Measurements from ENCODE around the gene RSPH10B. TPM values are rescaled to one million over a fixed set of nuclear protein-coding genes. Genes with fewer than 3 reads are reported as not detected.
"Not testable (repeated sequence)": the region's sequence is repeated elsewhere in the genome, so short reads cannot be mapped to it uniquely, and the experiment has no call there.

Gene RSPH10B
- total RNA-seq, 1 donor from 2014 or later, result not detected

DNA sequence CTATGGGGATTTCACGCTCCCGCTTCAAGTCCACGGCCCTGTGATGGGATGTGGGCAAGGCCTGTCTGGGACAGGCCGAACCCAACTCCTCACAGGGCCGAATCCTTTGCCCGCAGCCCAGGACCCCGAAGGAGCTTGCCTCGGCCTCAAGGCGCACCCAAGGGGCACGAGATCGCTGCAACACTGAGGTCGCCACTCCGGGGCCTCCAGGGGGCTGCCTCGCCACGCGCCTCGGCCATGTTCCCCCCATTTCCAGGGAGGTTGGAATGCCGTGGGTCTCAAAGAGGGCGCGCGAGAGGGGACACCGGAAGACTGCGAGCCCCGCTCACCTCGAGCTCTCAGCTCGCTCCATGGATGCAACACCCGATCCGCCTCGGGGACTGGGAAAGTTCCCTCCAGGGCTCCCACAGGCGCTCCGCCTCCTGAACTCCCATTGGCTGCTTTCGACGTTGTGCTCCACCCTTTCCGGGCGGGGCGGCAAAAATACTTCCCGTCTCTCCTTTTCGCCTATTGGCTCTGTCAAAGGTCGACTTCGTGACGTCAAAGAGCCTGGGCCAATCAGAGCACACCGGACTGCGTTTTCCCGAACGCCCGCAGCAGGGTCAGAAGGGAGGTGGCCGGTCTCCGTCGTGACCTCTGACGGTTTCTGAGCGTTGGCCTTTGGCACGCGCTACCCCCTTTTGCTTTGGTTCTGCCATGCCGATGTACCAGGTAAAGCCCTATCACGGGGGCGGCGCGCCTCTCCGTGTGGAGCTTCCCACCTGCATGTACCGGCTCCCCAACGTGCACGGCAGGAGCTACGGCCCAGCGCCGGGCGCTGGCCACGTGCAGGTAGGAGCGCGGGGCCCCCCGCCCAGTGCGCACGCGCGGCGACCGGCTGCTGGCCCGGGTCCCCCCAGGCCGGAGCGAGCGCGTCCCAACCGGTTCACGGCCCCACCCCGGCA lies 38.5 kb upstream of the RSPH10B start, which contains the start of the genes AIMP2 and PMS2:
TSS of gene AIMP2 (plus strand) at position 605 of the 944 bp plus-strand sequence. CDS start at position 697, 92 bp downstream.
TSS of gene PMS2 (minus strand) at position 382 of the 944 bp plus-strand sequence. CDS start at position 352, 30 bp downstream.
- intact Hi-C loops (cut with micrococcal nuclease), result no loop called here
- TF ChIP-seq, protein P1, sequence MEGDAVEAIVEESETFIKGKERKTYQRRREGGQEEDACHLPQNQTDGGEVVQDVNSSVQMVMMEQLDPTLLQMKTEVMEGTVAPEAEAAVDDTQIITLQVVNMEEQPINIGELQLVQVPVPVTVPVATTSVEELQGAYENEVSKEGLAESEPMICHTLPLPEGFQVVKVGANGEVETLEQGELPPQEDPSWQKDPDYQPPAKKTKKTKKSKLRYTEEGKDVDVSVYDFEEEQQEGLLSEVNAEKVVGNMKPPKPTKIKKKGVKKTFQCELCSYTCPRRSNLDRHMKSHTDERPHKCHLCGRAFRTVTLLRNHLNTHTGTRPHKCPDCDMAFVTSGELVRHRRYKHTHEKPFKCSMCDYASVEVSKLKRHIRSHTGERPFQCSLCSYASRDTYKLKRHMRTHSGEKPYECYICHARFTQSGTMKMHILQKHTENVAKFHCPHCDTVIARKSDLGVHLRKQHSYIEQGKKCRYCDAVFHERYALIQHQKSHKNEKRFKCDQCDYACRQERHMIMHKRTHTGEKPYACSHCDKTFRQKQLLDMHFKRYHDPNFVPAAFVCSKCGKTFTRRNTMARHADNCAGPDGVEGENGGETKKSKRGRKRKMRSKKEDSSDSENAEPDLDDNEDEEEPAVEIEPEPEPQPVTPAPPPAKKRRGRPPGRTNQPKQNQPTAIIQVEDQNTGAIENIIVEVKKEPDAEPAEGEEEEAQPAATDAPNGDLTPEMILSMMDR (IDR thresholded peaks at IDR 0.05; ENCODE audit: borderline replicate concordance), result peak; percentile 15
- Histone ChIP-seq H3K27me3 (ENCODE audit: low read depth) (no peaks in the 10 kb centered on the region), H3K36me3 (peaks cover 7% of the 10 kb centered on the region), H3K27ac (replicated peaks) (peak within 1 kb of the TSS; percentile 99), H3K4me1 (peaks cover 64% of the 10 kb centered on the region), H3K9me3 (replicated peaks) (no peaks in the 10 kb centered on the region), H3K4me3 (peak within 1 kb of the TSS; percentile 83)
- peak; percentile 98 for DNase-seq

DNA sequence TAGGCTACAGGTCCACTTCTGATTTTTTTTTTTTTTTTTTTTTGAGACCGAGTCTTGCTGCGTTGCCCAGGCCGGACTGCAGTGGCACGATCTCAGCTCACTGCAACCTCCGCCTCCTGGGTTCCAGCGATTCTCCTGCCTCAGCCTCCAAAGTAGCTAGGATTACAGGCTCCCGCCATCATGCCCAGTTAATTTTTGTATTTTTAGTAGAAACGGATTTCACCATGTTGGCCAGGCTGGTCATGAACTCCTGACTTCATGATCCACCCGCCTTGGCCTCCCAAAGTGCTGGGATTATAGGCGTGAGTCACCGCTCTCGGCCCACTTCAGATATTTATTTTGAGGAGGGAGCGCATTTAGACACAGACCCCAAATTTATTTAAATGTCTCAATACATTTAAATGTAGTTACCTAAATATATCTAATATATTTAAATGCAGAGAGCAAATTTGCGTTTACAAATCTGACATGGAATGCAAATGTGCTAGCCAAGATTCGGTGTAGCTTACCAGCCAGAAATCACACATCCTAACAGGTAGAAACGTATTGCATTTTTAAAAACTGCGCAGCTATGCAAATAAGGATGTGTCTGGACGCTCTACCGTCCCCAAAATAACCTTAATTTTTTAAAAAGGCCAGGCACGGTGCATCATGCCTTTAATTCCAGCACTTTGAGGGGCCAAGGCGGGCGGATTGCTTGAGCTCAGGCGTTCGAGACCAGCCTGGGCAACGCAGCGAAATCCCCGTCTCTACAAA lies 37.5 kb upstream of the RSPH10B start:
- H3K27me3 ChIP-seq (ENCODE audit: low read depth); H3K9me3 ChIP-seq (replicated peaks); DNase-seq; intact Hi-C loops (cut with micrococcal nuclease): not testable (repeated sequence)
- peaks cover 55% of the 10 kb centered on the region for H3K4me1 ChIP-seq
- H3K4me3 ChIP-seq, result peak overlapping the region; percentile 83
- H3K36me3 ChIP-seq, result peaks cover 16% of the 10 kb centered on the region
- H3K27ac ChIP-seq (replicated peaks), result peak overlapping the region; percentile 99

DNA sequence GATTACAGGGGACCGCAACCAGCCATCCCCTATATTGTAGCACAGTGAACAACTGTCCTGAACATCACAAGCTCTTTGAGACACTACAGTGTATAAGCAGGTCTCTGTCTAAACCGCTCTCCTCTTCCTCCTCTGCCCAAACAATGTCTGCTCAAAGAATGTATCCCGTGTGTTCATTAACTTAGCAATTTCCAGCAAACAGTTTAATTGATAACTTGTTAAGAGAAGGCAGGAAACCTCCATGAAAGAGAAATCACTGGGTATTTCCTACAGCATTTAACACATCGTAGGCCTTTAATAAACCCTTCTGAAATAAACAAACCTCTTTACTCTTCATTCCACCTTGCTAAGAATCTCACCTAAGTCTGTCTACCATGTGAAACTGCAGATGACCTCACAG lies 36.9 kb upstream of the RSPH10B start:
- H3K4me1 ChIP-seq, result peaks cover 49% of the 10 kb centered on the region
- no peaks in the 10 kb centered on the region for H3K9me3 ChIP-seq (replicated peaks)
- H3K4me3 ChIP-seq, result no peak overlapping the region
- H3K36me3 ChIP-seq, result peaks cover 22% of the 10 kb centered on the region
- TF ChIP-seq, protein P1 (IDR thresholded peaks at IDR 0.05; ENCODE audit: borderline replicate concordance), result no peak
- DNase-seq, result no peak
- intact Hi-C loops (cut with micrococcal nuclease), result no loop called here
- no peak overlapping the region for H3K27ac ChIP-seq (replicated peaks)
- no peaks in the 10 kb centered on the region for H3K27me3 ChIP-seq (ENCODE audit: low read depth)

DNA sequence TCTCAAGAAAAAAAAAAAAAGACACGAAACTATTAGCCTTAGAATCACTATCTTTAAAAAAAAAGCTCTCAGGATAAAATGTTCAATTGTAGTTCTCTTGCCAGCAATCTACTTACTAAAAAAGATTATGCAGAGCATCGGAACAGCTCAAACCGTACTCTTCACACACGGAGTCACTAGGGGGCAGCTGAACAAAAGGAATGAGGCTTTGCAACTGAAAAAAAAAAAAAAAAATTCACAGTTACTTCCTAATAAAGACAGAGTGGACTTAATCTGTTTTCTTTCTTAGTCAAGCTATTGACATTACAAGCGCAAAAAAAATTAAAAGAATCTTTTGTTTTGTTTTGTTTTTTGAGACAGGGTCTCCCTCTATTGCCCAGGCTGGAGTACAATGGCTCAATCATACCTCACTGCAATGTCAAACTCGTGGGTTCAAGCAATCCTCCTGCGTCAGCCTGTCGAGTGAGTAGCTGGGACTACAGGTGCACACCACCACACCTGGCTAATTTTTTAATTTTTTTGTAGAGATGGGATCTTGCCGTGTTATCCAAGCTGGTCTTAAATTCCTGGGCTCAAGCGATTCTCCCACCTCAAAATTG lies 26.8 kb upstream of the RSPH10B start:
- Histone ChIP-seq H3K4me1 (no peaks in the 10 kb centered on the region), H3K4me3 (no peak overlapping the region), H3K27me3 (ENCODE audit: low read depth) (no peaks in the 10 kb centered on the region), H3K36me3 (peaks cover 83% of the 10 kb centered on the region), H3K27ac (replicated peaks) (peak overlapping the region; percentile 2), H3K9me3 (replicated peaks) (no peaks in the 10 kb centered on the region)
- TF ChIP-seq, protein P1 (IDR thresholded peaks at IDR 0.05; ENCODE audit: borderline replicate concordance), result peak; percentile 76
- intact Hi-C loops (cut with micrococcal nuclease), result no loop called here
- peak; percentile 20 for DNase-seq

DNA sequence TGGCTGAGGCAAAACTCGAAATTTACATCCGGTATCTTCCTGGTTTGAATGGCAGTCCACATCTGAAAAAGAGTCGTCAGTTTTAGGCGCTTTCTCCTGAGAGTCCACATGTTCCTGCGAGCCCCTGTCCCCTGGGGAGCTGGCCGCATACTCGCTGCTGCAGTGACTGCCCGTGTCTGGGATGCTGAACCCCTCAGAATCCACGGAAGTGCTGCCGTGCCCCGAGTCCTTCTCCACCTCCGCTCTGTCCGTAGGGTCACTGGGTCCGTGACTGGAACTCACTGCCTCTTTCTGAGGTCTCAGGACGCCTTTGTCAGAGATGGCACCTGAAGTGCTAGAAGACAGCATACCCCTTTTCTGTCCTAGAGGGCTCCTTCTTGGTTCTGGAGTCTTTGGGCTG lies 16.6 kb upstream of the RSPH10B start:
- intact Hi-C loops (cut with micrococcal nuclease); H3K27ac ChIP-seq (replicated peaks); H3K4me1 ChIP-seq; DNase-seq; H3K27me3 ChIP-seq (ENCODE audit: low read depth); H3K9me3 ChIP-seq (replicated peaks); H3K4me3 ChIP-seq: not testable (repeated sequence)
- H3K36me3 ChIP-seq, result peaks cover 60% of the 10 kb centered on the region

DNA sequence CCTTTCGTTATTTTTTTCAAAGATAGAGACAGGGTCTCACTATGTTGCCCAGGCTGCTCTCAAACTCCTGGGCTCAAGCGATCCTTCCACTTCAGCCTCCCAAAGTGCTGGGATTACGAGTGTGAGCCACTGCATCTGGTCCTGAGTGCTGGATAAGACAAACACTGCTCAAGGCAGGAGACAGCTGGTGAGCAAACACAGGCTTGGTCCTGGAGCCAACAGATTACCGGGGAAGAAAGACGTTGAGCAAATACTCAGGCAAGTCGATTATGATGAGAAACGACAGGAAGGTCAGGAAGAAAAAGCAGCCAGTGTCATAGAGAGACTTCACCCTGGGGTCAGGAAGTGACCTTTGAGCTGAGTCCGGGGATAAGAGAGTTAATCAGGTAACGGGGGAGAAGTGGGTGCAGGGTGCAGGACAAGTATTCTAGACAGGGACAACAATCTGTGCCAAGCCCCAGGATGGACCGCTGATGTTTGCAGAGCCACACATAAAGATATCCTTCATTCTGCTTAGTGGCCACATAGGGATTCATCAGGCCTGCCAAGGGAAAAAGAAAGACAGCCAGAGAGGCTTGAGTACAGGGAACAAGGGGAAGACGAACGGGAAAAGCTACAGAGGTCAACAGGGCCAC lies 9.3 kb upstream of the RSPH10B start:
- DNase-seq; H3K27me3 ChIP-seq (ENCODE audit: low read depth); H3K4me3 ChIP-seq; H3K27ac ChIP-seq (replicated peaks); H3K9me3 ChIP-seq (replicated peaks); H3K36me3 ChIP-seq; intact Hi-C loops (cut with micrococcal nuclease); H3K4me1 ChIP-seq: not testable (repeated sequence)

DNA sequence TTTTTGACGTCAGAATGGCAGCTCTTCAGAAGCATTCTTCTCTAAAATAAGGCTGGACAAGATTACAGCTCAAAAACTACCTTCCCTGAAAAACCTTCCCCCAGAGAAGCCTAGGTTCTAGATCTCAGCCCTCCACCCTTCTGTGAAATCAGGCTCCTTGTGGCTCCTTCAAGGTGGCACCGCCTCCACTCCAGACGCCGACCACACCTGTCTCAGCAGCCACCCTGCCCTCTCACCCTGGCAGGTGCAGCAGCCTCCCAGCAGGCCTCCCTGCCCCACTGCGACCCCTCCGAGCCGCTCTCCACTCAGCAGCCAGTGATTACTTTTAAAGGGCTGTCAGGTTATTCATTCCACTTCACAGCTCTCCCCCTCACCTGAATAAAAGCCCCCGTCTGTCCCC lies 3.1 kb upstream of the RSPH10B start:
- H3K27ac ChIP-seq (replicated peaks); H3K4me3 ChIP-seq; H3K9me3 ChIP-seq (replicated peaks); H3K4me1 ChIP-seq; DNase-seq; H3K27me3 ChIP-seq (ENCODE audit: low read depth); intact Hi-C loops (cut with micrococcal nuclease); H3K36me3 ChIP-seq: not testable (repeated sequence)

DNA sequence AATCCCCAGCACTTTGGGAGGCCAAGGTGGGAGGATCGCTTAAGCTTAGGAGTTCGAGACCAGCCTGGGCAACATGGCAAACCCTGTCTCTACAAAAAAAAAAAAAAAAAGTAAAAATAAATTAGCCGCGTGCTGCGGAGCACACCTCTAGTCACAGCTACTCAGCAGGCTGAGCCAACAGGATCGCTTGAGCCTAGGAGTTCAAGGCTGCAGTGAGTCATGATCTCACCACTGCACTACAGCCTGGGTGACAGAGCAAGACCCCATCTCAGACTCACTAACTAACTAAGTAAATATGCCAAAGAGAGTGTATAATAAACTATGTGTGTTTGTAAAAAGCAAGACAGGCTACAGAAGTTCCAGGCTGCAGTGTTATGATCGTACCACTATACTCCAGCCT lies 6.7 kb downstream of the RSPH10B start:
- H3K4me3 ChIP-seq; H3K27me3 ChIP-seq (ENCODE audit: low read depth); H3K36me3 ChIP-seq; H3K4me1 ChIP-seq; intact Hi-C loops (cut with micrococcal nuclease); DNase-seq; H3K27ac ChIP-seq (replicated peaks); H3K9me3 ChIP-seq (replicated peaks): not testable (repeated sequence)

DNA sequence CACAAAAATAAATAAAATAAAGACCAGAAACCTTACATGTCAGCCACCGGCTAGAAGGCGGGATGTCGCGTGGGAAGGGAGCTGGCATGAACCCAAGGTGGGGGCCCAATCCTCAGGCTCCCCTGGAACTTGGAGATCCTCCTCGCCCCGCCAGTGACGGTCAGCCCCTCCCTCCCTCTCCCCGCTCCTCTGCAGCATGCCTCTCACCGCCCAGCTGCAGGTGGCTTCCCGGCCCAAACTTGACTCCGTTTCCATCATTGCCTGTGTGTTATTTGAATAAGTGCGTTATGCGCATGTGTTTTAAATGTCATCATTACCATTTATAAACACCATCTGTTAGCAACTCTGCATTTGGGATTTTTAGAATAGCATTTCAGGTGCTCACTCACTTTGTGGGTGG lies 7.3 kb downstream of the RSPH10B start:
- intact Hi-C loops (cut with micrococcal nuclease); H3K4me1 ChIP-seq; H3K27me3 ChIP-seq (ENCODE audit: low read depth); H3K27ac ChIP-seq (replicated peaks); DNase-seq; H3K4me3 ChIP-seq; H3K9me3 ChIP-seq (replicated peaks); H3K36me3 ChIP-seq: not testable (repeated sequence)

All from left ventricle myocardium inferior (tissue), 1 donor.